ENCODE results near the gene ZNF106.

DNA sequence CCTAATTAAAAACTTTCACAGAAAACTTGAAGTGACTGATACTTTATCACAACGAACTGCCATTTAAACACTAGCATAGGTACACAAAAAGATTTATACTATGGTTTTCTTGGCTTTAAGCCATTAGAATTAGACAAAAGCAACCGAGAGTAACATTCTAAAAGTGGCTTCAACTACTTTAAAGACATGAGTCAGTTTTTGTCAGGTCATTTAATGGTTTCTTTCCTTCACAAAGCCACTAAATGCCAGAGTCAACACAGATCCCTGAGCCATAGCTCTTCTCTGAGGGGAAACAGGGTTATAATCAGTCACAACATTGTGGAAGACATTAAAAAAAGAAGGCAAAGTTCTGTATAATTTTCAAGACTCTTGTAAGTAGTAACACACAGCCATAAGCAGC is 77.0 kb downstream of the ZNF106 start:
- TF ChIP-seq, protein P1, sequence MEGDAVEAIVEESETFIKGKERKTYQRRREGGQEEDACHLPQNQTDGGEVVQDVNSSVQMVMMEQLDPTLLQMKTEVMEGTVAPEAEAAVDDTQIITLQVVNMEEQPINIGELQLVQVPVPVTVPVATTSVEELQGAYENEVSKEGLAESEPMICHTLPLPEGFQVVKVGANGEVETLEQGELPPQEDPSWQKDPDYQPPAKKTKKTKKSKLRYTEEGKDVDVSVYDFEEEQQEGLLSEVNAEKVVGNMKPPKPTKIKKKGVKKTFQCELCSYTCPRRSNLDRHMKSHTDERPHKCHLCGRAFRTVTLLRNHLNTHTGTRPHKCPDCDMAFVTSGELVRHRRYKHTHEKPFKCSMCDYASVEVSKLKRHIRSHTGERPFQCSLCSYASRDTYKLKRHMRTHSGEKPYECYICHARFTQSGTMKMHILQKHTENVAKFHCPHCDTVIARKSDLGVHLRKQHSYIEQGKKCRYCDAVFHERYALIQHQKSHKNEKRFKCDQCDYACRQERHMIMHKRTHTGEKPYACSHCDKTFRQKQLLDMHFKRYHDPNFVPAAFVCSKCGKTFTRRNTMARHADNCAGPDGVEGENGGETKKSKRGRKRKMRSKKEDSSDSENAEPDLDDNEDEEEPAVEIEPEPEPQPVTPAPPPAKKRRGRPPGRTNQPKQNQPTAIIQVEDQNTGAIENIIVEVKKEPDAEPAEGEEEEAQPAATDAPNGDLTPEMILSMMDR (IDR thresholded peaks at IDR 0.05; ENCODE audit: low read depth, low read length, missing input control) = no peak
- TF ChIP-seq GABPA (IDR thresholded peaks at IDR 0.05 in 1 of 2, conservative IDR thresholded peaks at IDR 0.05 in 1 of 2) (no peak), SP1 (IDR thresholded peaks at IDR 0.05) (no peak), MAX (IDR thresholded peaks at IDR 0.05) (no peak), HNF4A (conservative IDR thresholded peaks at IDR 0.05) (no peak), RAD21 (IDR thresholded peaks at IDR 0.05) (no peak)

All from liver (tissue), 3 donors.